Uterus (tissue), 4 donors: ENCODE data around the gene GSE1. TPM values are rescaled to one million over a fixed set of nuclear protein-coding genes. Genes with fewer than 3 reads are reported as not detected.

Experiments used
- DNase-seq, 2 donors: peaks; one replicate each; pipeline ENCODE4 v3.0.0-alpha.2; 2019 to 2020
- H3K27ac ChIP-seq, 2 donors: fragments of 200-600 bp; sonication (generic); 1 replicate in 1 of 2; 2 replicates in 1 of 2; pipeline ENCODE4 v1.5.1; 2016 to 2018
- H3K27me3 ChIP-seq, 2 donors: fragments of 200-600 bp; sonication (generic); one replicate each; pipeline ENCODE4 v1.5.1; 2018 to 2019; ENCODE audit warnings: control low read depth in 1 of 2
- H3K36me3 ChIP-seq, 2 donors: fragments of 200-600 bp; sonication (generic); one replicate each; pipeline ENCODE4 v1.5.1; 2019; ENCODE audit warnings: control low read depth in 1 of 2
- H3K4me1 ChIP-seq, 2 donors: fragments of 200-600 bp; sonication (generic); one replicate each; pipeline ENCODE4 v1.5.1; 2018 to 2019; ENCODE audit warnings: control low read depth in 1 of 2
- H3K4me3 ChIP-seq, 2 donors: fragments of 200-600 bp; sonication (generic); 1 replicate in 1 of 2; 2 replicates in 1 of 2; pipeline ENCODE4 v1.5.1; 2018 to 2019; ENCODE audit warnings: mild to moderate bottlenecking in 1 of 2
- H3K9me3 ChIP-seq, 2 donors: fragments of 200-600 bp; sonication (generic); one replicate each; pipeline ENCODE4 v1.5.1; 2019; ENCODE audit warnings: control low read depth in 1 of 2
- POLR2A ChIP-seq, 2 donors: fragments of 450-650 bp; IDR thresholded peaks; one replicate each; pipeline ENCODE4 v1.6.1; 2016; ENCODE audit warnings: antibody characterized with exemption in 2 of 2, mild to moderate bottlenecking in 1 of 2, moderate library complexity in 1 of 2
- intact Hi-C: fragments of 100-400 bp; cut with DNase I; formaldehyde crosslinking; loops from one replicate; pipeline ENCODE4 v1.15.1; 2023; ENCODE audit warnings: low total_unique reads
- total RNA-seq, 4 donors: library from RNA; depleted of rRNA in 3 of 4; stranded (reverse); fragments of >200 nt in 3 of 4; gene quantifications; one replicate each; pipeline versions ENCODE4 v1.1.0 to v1.2.4, GENCODE V29; 2014 to 2023
- TF ChIP-seq, protein P1 (sequence below), 4 experiments: fragments of 200-600 bp in 2 of 4; fragments of 450-650 bp in 2 of 4; sonication (generic) in 2 of 4; IDR thresholded peaks; one replicate each; pipeline ENCODE4 v1.5.1; 2016 to 2019; ENCODE audit warnings: antibody characterized with exemption in 4 of 4, mild to moderate bottlenecking in 2 of 4, moderate library complexity in 1 of 4
- donor health status: DM: yes; HTN: yes; CAD: no.

GSE1 gene
- total RNA-seq, 4 donors from 2014 or later, result 32.6 to 128 (median 73.9) TPM

DNA sequence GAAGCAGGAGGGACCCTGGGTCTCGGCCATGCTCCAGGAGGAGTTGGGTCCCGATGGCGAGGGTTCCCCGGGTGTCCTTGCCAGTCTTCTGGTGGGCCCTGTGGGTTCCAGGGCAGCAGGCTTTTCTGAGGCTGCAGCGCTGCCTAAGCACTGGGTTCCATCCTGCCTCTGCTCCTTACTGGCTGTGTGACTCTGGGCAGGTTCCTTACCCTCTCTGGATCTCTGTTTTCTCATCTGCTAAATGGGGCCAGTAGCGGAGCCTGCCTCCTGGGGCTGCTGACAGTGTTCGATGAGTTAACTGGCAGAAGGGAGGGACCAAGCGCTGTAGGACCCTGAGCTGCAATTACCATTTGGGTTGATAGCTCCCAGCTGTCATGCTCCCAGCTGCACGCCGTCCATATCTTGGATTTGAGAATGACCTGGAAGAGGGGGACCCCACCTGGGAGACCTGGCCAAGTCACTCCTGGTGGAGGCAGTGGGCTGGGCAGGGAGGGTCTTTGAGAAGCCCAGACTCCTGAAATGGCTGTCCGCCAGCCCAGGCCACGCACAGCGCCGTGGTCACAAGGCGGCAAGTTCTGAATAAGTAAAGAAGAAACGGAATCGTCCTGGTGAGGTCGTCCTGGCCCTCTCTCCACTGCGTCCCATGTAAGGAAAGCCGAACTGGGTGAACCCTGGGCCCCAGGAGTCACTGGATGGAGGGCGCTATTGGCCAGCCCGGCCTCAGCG, 47.2 kb upstream of the GSE1 start:
- DNase-seq, result no peak
- Histone ChIP-seq H3K9me3 (no peaks in the 10 kb centered on the region), H3K27ac (no peak overlapping the region), H3K4me3 (no peak overlapping the region), H3K27me3 (no peaks in the 10 kb centered on the region), H3K4me1 (peaks cover 0 to 7% of the 10 kb centered on the region in 2 donors), H3K36me3 (no peaks in the 10 kb centered on the region)
- intact Hi-C loops, result no loop called here
- TF ChIP-seq POLR2A (IDR thresholded peaks at IDR 0.05), result no peak
- TF ChIP-seq, protein P1, sequence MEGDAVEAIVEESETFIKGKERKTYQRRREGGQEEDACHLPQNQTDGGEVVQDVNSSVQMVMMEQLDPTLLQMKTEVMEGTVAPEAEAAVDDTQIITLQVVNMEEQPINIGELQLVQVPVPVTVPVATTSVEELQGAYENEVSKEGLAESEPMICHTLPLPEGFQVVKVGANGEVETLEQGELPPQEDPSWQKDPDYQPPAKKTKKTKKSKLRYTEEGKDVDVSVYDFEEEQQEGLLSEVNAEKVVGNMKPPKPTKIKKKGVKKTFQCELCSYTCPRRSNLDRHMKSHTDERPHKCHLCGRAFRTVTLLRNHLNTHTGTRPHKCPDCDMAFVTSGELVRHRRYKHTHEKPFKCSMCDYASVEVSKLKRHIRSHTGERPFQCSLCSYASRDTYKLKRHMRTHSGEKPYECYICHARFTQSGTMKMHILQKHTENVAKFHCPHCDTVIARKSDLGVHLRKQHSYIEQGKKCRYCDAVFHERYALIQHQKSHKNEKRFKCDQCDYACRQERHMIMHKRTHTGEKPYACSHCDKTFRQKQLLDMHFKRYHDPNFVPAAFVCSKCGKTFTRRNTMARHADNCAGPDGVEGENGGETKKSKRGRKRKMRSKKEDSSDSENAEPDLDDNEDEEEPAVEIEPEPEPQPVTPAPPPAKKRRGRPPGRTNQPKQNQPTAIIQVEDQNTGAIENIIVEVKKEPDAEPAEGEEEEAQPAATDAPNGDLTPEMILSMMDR (IDR thresholded peaks at IDR 0.05), result no peak

DNA sequence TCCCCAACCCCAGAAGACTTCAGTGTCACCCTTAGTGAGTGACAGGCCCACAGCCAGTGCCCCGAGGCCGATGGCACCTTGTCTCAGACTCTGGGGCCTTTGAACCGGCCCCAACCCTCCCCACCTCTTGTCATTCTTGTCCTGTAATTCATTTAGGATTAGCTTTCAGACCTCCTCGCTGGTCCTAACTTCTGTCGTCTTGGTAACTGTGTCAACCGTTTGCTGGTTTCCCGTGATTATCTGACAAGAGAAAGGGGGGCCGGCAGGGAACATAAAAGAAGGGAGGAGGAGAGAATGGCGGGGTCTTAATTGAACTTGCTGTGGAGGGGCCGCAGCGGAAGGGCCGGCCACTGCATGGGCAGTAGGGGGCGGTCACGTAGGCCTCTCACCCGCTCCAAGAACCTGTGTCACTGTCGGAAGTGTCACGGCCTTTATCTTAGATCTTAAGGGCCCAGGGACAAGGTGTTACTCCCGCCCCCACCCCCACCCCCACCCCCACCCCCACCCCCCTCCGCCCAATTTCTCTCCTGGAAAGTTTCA, 46.5 kb upstream of the GSE1 start:
- no peak for DNase-seq
- no peak overlapping the region for H3K4me3 ChIP-seq
- H3K36me3 ChIP-seq, result no peaks in the 10 kb centered on the region
- no peak for TF ChIP-seq POLR2A (IDR thresholded peaks at IDR 0.05)
- TF ChIP-seq, protein P1 (IDR thresholded peaks at IDR 0.05), result no peak
- no peaks in the 10 kb centered on the region for H3K27me3 ChIP-seq
- no peaks in the 10 kb centered on the region for H3K9me3 ChIP-seq
- intact Hi-C loops, result no loop called here
- peaks cover 0 to 7% of the 10 kb centered on the region in 2 donors for H3K4me1 ChIP-seq
- no peak overlapping the region for H3K27ac ChIP-seq

DNA sequence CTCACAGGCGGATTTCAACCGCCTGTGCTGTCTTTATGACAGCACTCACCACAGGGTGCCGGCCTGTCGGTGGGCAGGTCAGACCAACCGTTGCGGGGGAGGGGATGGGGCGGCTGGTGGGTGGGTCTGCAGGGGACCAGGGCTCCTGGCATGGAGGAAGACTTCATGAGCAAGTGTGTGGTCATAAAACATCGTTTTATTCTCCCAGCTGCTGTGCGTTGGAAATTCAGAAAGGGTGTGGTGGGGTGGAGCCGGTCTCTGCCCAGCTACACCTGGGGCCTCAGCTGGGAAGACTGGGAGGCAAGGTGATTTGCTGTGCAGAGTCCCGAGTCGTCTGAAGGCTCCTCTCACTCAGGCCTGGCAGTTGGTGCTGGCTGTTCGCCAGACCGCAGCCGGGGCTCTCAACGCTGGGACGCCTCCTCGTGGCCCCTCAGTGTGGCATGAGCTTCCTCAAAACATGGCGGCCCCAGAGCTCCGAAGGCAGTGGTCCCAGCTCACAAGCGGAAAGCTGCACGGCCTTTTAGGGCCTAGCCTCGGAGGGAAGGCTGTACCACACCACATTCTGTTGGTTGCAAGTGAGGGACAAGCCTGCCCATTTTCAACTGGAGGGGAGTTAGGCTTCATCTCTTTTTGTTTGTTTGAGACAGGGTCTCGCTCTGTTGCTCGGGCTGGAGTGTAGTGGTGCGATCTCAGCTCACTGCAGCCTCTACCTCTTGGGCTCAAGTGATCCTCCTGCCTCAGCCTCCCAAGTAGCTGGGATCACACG, 45.8 kb upstream of the GSE1 start:
- no peaks in the 10 kb centered on the region for H3K9me3 ChIP-seq
- peaks cover 0 to 7% of the 10 kb centered on the region in 2 donors for H3K4me1 ChIP-seq
- no peak overlapping the region for H3K27ac ChIP-seq
- H3K36me3 ChIP-seq, result no peaks in the 10 kb centered on the region
- intact Hi-C loops, result no loop called here
- DNase-seq, result no peak
- TF ChIP-seq, protein P1 (IDR thresholded peaks at IDR 0.05), result no peak
- no peak for TF ChIP-seq POLR2A (IDR thresholded peaks at IDR 0.05)
- H3K27me3 ChIP-seq, result no peaks in the 10 kb centered on the region
- no peak overlapping the region for H3K4me3 ChIP-seq

DNA sequence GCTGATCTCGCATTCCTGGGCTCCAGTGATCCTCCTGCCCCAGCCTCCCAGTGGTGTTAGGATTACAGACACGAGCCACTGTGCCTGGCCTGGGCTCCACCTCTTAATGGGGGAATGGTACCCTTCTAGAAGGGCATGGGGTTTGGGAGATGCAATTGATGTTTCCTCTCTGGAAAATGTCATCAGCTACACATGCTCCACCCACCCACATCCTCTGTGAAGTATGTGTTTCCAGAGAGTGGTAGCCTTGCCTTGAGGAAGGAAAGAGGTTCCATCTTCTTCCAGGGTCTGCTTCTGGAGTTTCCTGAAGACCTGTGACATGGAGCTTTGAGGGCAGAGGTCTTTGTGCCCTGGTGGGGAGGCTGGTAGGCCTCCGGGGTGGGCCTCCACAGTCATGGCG, 45.2 kb upstream of the GSE1 start:
- H3K4me1 ChIP-seq, result peaks cover 0 to 7% of the 10 kb centered on the region in 2 donors
- no peak for DNase-seq
- no peaks in the 10 kb centered on the region for H3K36me3 ChIP-seq
- no peaks in the 10 kb centered on the region for H3K27me3 ChIP-seq
- no peaks in the 10 kb centered on the region for H3K9me3 ChIP-seq
- no peak overlapping the region for H3K4me3 ChIP-seq
- H3K27ac ChIP-seq, result no peak overlapping the region
- intact Hi-C loops, result no loop called here
- TF ChIP-seq POLR2A (IDR thresholded peaks at IDR 0.05), result no peak
- TF ChIP-seq, protein P1 (IDR thresholded peaks at IDR 0.05), result no peak

DNA sequence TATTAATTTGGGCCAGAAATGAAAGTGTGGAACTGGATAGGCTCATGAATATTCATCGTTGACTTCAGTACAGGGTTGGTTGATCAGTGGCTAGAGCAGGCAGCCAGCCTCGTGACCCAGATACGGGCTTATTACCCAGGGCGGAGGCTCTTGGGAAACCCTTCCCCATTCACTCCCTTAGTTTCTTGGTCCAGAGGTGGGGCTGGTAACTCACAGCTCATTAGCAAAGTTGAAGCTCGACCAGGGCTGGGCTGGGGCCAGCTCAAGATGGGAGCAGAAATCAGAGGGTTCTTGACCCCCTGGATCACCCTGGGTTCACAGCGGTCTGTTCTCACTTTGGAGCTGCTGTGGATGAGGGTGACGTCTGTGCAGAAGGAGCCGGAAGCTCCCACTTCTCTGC, 44.6 kb upstream of the GSE1 start:
- Histone ChIP-seq H3K9me3 (no peaks in the 10 kb centered on the region), H3K27me3 (no peaks in the 10 kb centered on the region), H3K36me3 (no peaks in the 10 kb centered on the region), H3K4me3 (no peak overlapping the region), H3K4me1 (peaks cover 0 to 4% of the 10 kb centered on the region in 2 donors), H3K27ac (no peak overlapping the region)
- TF ChIP-seq, protein P1 (IDR thresholded peaks at IDR 0.05), result no peak
- no peak for TF ChIP-seq POLR2A (IDR thresholded peaks at IDR 0.05)
- intact Hi-C loops, result no loop called here
- DNase-seq, result no peak
